Activated naive CD4-positive, alpha-beta T cell treated with Interleukin-2 at 50 U/mL for 16 hours (primary cell): Measurements from ENCODE around the gene WDR13.
"Not testable (repeated sequence)": the region's sequence is repeated elsewhere in the genome, so short reads cannot be mapped to it uniquely, and the experiment has no call there.

Source experiments
- DNase-seq: peaks from one replicate; pipeline ENCODE4 v3.0.0-alpha.2; 2020

Gene WDR13

DNA sequence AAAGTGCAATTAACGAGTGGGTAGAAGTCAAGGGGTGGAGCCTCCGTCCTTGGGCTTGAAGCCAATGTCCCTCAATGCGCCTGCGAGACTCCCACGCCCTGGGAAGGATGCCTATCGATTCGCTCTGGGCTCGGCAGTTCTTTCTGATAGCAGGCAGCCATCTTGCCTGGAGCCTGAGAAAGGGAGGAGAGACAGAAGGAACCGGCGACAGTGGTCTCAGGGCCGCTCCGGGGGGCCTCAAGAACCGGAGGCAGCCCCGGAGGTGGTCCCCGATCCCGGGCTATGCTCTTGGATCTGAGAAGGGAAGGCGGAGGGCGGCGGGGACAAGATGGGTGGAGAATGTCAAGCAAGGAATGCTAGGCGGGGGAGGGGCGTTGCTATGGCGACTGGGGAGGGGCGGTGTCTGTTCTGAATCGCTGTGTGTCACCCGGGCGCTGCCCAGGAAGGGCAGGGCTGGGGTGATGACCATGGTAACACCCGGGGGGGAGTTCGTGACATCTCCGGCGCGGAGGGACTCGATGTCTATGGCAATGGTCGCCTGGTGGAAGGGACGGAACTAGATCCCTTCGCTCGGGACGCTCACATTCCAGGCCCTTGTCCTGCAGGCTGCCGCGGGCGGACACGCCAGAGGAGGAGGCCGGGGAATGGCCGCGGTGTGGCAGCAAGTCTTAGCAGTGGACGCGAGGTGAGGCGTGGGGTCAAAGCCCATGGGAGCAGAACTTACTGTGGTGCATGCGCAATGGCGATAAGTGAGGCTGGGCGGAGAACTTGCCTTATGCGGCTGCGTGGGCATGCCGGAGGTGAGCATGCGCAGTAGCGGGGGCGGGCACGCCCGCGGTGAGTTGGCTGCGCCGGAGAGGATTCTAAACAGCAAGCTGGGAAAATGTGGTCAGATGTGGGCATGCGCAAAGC lies at the start of gene WDR13:
WDR13 (plus strand) TSS at position 140 of the 912 bp plus-strand sequence; CDS start at position 645, 505 bp downstream.
- peak; percentile 88 for DNase-seq

DNA sequence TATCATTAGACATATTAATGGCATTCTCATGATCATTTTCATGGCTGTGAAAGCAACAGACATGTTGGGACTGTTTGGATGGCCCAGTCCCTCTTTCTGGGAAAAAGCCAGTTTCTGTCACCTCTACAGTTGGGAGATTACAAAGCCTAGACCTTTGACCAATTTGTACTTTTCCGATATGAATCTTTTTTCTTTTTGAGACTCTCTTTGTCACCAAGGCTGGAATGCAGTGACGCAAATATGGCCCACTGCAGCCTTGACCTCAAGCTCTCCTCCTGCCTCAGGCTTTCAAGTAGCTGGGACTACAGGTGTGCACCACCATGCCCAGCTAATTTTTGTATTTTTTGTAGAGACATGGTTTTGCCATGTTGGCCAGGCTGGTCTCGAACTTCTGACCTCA lies 48.4 kb upstream of the WDR13 start:
- no peak for DNase-seq

DNA sequence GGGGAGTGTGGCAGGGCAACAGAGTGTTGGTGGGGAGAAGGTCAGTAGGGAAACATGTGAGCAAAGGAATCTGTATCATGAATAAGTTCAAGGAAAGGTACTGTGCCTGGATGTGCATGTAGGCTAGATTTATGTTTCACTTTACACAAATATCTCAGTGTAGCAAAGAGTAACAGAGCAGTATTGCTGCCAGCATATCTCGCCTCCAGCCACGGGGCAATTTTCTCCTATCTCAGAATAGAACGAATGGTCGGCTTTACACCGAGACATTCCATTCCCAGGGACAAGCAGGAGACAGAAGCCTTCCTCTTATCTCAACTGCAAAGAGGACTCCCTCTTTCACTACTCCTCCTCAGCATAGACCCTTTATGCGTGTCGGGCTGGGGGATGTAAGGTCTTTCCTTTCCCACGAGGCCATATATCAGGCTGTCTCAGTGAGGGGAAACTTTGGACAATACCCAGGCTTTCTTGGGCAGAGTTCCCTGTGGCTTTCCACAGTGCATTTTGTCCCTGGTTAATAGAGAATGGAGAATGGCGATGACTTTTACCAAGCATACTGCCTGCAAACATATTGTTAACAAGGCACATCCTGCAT lies 41.5 kb upstream of the WDR13 start:
- not testable (repeated sequence) for DNase-seq

DNA sequence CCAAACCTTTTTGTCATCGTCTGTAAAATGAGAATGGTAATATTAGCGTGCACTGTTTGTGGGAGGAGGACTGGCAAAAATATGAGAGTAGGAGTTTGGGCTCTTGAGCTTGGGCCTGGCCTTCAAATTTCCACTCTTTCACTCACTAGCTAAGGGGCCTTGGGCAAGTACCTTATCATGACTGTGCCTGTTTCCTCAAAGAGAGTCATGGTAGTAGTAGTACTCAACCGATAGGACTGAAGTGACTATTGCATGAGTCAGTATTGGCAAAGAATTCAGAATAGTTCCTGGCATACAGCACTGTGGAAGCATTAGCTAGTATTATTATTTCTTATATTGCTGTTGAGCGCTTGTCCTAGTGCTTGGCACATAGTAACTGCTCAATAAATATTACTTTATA lies 39.0 kb upstream of the WDR13 start:
- no peak for DNase-seq

DNA sequence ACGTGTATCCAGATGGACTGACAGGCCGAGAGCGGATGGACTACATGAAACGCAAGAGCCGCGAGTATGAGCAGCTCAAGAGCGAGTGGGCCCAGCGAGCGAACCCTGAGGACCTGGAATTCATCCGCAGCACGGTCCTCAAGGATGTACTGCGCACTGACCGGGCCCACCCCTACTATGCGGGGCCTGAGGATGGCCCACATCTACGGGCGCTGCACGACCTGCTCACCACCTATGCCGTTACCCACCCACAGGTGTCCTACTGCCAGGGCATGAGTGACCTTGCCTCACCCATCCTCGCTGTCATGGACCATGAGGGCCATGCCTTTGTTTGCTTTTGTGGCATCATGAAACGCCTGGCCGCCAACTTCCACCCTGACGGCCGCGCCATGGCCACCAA lies 37.7 kb upstream of the WDR13 start:
- DNase-seq = no peak

DNA sequence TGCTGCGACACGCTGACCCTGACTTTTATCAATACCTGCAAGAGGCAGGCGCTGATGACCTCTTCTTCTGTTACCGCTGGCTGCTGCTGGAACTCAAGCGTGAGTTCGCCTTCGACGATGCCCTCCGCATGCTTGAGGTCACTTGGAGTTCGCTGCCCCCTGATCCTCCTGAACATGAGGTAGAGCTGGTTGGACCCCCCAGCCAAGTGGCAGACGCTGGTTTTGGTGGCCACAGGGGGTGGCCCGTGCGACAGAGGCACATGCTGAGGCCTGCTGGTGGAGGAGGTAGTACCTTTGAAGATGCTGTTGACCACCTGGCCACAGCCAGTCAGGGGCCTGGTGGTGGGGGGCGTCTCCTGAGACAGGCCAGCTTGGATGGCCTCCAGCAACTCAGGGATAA lies 37.2 kb upstream of the WDR13 start:
- no peak for DNase-seq

DNA sequence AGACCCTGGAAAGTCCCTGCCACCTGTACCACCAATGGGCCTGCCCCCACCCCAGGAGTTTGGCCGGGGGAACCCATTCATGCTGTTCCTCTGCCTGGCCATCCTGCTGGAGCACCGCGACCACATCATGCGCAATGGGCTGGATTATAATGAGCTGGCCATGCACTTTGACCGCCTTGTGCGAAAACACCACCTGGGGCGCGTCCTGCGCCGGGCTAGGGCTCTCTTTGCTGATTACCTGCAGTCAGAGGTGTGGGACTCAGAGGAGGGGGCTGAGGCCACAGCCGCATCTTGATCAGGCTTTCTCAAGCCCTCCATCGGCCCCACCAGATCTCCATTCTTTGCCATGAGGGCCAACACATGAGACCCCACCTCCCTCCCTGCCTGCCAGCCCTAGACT lies 36.6 kb upstream of the WDR13 start:
- DNase-seq = no peak

DNA sequence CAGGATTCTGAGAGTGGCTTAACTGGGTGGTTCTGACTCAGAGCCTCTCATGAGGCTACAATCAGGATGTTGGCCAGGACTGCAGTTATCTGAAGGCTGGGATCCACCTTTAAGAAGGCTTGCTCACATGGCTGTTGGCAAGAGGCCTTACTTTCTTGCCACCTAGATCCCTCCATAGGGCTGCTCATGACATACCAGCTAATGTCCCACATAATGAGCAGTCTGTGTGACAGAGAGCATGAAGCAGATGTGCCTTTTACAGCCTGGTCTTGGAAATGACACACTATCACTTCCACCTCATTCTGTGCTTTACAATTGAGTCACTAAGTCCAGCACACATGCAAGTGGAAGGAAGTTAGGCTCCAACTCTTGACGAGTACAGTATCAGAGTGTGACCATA lies 27.3 kb upstream of the WDR13 start:
- DNase-seq = no peak

DNA sequence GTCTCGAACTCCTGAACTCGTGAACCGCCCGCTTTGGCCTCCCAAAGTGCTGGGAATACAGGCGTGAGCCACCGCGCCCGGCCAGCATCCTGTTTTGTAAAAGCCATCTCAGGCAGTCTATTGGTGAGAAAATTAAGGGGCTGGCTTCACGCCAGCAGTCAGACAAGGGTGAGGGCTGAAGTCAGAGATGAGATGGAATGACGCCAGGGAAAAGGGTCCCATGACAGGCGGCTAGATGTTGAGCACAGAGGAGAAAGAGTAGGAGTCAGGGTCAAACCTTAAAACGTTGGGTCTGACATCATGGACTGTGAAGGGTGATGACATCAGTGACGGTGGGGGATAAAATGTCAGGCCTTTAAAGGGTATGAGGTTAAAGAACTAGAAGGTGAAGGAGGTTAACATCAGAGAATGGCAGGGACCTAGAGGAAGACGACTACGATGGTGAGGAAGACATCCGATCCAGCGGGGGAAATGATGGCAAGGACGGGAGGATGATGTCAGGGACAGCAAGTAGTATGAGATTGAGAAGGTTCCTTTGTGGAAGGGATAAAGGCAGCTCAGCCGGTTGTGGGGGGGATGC lies 23.5 kb upstream of the WDR13 start:
- peak; percentile 14 for DNase-seq

DNA sequence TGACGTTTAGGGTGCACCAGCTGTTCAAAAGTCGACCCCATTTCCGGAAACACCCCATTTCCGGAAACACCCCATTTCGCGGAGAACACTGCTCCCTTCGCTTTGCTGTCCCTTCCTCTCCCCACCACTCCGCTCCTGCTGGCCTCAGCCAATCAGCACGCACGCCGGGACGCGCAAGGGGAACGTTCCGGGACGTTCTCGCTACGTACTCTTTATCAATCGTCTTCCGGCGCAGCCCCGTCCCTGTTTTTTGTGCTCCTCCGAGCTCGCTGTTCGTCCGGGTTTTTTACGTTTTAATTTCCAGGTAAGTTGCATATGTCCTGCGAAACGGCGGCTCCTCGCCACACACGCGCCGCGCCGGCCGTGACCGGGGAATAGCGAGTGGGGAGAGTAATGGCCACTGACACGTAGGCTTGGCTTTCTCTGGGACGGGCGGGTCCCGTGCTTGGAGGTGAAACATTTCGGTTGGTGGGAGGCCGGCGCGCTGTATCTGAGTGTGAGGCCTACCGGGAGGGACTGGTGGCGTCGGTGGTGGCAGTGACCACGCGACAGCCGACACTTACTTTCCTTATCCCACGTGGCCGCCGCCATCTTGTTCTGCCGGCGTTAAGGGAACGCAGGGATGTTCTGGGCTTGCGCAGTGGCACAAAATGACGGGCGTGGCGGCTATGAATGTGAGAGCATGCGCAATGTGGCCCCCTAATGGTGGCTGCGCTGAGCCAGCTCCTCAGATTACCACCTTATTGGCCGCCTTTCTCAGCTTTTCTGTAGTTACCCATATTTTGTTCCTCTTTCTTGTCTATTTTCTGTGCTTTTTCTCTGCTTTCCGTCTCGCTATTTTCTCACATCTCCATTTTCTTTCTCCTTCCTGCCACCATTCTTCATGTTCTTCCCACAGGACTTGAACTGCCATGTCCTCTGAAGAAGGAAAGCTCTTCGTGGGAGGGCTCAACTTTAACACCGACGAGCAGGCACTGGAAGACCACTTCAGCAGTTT lies 22.7 kb upstream of the WDR13 start, which contains the start of gene RBM3:
RBM3 (plus strand) TSS at position 215 of the 997 bp plus-strand sequence; CDS start at position 912, 697 bp downstream.
- DNase-seq = peak; percentile 91

DNA sequence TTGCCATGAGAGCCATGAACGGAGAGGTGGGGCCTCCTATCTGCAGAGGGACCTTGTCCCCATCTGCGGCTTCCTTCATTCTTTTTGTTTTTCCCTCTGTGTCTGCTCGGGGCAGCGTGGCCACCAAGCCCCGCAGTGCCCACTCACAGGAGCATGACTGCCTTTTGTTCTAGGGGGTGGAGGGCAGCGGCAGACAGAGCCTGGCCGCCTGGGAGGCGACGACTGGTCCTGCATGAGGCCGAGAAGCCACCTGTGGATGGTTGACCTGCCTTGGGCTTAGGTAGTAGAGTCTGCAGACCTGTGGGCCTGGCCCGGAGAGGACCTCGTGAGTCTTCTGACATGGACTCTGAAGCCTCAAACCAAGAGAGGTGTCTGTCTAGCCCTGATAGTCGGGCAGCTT lies 21.6 kb upstream of the WDR13 start:
- no peak for DNase-seq

DNA sequence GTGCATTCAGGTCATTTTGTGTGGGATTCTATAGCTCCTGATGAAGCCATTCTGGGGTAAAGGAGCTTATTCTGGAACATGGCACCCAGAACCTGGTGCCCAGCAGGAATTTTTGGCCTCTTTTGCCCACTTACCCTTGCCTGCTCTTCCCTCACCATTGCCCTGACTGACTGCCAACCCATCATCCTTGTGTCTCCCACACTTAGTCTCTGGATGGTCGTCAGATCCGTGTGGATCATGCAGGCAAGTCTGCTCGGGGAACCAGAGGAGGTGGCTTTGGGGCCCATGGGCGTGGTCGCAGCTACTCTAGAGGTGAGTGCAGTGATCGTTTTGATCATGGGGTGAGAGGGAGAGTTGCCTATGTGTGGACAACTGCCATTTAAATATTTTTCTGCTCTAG lies 21.2 kb upstream of the WDR13 start:
- no peak for DNase-seq

DNA sequence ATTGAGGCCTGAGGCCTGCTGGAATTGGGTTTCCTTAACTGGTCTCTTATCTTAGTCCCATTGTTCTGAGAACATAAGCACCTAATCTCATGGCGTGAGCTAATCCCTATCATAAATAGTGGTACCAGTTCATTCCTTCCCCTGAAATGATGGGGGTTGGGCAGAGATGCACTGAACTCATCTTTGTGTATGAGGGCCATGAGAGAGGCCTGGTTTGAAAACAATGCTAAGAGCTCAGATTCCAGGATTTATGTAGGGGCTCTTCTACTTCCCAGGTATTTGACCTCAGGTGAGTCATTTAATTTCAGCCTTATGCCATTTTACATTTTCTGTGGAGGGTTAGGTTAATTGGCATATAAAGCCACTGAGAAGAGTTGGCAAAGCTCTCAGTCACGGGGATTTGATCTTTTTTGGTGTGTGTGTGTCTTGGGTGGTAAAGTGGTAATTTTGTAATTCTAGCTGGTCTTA lies 18.6 kb upstream of the WDR13 start:
- DNase-seq = no peak

DNA sequence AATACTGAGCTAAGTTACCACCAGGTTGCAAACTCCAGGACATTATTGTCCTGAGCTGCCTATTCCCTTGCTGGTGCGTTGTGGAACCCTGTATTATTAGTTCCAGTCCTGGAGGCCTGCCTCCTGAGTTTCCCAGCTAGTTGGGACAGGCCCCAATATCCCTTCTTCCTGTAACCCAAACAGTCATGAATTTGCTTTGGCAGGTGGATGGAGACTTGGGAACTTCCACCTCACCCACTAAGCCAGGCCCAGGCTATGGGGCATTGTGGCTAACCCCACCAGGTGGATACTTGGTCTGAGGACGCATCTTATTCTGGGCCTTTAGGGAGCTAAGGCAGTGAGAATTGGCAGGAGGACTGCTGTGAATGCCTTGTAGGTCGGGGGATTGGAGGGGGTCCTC lies 18.0 kb upstream of the WDR13 start:
- no peak for DNase-seq

DNA sequence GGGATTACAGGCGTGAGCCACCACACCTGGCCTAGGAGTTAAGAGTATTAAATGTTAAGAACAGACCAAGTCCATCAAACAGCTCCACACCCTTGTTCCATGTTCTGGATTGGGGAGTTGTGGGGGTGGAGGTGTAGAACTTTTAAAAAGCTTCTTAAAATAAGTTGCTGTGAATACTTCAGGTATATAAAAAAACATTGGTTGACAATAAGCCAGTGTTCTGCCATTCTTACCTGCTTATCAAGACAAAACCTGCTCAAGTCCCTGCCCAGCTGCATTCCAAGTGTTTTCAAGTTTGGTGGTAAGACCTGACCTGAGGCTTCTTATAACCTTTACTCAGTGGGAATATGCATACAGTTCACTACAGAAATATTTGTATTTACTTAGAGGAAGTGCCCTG lies 16.6 kb upstream of the WDR13 start:
- no peak for DNase-seq

DNA sequence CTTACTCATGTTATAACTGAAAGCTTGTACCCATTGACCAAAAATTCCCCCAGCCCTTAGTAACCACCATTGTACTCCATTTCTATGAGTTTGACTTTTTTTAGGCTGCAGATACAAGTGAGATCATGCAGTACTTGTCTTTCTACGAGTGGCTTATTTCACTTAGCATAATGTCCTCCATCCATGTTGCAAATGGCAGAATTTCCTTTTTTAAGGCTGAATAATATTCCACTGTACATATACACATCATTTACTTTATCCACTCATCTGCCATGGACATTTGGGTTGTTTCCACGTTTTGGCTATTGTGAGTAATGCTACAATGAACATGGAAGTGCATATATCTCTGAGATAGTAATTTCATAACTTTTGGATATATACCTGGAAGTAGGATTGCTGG lies 12.6 kb upstream of the WDR13 start:
- DNase-seq = no peak

DNA sequence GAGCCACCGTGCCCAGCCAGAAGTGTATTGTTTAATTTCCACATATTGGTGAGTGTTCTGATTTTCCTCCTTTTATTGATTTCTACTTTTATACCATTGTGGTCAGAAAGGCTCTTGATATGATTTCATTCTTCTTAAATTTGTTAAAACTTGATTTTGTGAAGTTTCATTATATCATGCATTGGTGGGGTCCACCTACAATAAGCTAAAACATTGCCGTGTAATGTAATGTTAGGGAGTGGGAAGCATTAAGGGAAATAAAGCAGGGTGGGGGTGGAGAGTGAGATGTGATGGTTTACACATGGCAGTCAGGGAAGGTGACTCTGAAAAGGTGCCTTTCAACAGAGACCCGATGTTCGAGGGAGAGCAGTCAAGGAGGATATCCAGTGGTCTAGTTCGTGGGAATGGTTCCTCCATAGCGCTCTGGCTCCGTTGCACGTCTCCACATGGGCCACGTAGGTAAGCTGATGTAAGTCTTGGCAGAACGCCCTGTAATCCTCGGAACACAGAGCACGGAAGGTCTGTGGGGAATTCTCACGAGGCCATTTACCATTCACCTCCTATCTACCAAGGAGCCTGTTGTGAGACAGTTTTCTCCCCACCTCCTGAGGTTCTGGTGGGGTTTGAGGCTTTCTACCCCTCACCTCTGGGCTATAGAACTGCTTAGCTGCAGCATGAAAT lies 7.7 kb upstream of the WDR13 start:
- no peak for DNase-seq

DNA sequence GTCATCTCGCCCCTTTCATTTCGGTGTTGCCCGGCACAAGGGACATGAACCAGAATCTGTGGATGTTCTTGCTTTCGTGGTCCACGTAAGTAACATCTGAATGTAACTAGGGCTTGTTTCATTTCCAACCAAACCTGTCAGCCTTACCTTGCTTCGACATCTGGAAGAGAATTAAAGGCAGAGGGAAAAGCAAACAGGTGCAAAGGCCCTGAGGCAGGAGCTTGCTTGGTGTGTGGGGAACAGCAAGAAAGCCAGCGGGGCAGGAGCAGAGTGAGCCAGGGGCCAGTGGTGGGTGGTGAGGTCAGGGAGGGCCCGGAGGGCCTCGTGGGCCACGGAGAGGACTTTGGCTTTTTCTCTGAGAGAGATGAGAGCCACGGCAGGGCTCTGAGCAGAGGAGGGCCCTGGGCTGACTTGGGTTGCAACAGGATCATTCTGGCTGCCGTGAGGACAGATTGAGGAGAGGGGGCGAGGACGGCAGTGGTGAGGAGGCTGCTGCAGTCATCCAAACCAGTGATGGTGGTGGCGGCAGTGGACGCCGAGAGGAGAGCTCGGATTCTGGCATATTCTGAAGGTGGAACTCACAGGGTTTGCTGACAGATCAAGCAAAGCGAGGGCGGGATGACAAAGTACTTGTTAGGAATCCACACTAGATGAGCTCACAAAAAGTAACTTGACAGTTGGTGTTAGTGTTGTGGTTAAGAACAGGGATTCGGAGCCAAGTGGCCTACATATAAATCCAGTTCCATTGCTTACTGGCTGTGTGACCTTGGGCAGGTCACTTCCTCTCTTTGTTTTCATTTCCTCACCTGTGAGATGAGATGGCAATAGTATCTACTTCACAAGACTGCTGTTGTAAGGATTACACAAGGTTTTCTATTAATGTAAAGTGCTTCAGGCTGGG lies 6.8 kb upstream of the WDR13 start:
- DNase-seq = no peak

DNA sequence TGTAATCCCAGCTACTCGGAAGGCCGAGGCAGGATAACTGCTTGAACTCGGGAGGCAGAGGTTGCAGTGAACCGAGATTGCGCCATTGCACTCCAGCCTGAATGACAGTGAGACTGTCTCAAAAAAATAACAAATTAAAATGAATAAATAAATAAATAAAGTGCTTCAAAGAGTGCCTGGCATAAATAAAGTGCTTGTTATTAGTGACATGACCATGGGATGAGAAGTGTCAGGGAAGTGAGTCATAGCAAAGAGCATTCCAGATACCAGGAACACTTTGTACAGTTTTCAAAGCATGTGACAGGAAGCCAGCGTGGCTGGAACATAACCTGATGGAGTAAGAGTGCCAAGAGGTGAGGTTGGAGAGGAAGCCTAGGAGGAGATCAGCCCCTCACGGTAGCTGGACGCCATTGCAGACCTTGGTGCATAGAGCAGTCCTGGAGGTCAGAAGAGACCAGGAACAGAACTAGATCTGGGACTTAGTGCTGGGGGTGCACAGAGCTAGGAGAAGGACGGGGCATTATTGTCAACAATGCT lies 6.0 kb upstream of the WDR13 start:
- DNase-seq = no peak

DNA sequence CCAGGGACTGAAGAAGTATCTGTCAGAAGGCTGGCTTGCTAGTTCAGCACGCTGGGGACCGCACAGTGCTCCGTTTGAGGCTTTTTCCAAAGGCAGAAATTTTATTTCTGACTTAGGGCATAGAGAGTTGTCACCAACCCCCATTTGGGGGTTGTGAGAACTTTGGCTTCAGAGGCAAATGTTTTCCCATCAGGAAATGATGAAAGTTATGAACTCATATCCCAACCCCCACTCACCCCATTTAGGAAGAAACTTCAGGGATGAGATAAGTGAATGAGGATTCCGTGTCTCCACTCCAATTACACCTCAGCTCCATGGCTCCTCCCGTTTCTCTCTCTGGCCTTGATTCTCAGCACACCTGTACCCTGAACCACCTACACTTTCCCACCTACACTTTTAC lies 4.3 kb upstream of the WDR13 start:
- no peak for DNase-seq

DNA sequence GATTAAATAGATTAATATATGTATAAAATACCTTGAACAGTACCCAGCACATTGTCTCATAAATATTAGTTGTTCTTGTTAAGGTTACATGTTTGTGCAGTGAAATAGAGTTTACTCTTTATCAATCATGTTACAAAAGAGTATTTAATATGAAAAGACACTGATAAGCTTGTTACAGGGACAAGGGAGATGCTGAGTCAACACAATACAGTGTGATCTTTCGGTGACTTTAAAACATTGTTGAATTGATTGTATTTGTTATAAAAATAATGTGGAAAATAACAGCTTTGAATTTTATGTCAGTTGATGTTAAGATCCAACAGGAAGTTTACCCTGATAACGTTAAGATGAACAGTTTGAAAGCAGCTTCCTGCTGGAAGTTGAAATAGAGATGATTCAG lies 1.4 kb upstream of the WDR13 start:
- DNase-seq = no peak
